ENCODE data around the gene INTS2.
"Not testable (repeated sequence)": the region's sequence is repeated elsewhere in the genome, so short reads cannot be mapped to it uniquely, and the experiment has no call there.

INTS2 gene

DNA sequence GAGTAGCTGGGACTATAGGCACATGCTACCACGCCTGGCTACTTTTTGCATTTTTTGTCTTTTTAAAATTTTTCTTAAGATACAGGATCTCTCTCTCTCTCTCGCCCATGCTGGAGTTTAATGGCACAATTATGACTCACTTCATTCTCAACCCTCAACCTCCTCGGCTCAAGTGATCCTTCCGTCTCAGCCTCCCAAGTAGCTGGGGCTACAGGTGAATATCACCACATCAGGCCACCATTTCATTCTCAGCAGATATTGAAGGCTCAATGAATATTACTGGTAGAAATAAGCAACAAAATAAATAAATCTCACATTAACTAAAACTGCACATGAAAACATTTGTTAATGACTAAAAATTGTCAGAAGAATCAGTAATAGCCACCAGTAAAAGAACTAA lies 106.1 kb downstream of the INTS2 start:
- DNase-seq: no peak

DNA sequence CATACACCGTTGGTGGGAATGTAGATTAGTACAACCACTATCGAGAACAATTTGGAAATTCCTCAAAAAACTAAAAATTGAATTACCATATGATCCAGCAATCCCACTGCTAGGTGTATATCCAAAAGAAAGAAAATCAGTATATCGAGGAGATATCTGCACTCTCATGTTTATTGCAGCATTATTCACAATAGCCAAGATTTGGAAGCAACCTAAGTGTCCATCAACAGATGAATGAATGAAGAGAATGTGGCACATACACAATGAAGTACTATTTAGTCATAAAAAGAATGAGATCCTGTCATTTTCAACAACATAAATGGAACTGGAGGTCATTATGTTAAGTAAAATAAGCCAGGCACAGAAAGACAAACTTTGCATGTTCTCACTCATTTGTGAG lies 108.5 kb downstream of the INTS2 start:
- not testable (repeated sequence) for DNase-seq

DNA sequence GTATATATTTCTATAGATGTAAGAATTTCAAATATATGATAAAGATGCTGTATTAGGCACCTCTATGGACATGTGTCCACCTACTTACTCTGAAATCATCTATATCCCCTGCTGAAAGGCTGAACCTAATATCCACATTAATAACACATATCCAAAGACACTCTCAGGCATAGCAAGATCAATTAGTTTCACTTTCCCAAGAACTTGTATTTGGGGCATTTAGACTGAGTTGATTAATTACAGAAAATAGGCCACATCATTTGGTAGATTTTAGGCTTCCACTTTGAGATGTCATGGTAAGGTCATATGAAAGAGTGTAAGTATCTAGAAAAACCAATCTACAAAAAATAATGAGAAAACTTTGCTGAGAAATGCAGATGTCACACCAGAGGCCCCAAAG lies 109.6 kb downstream of the INTS2 start:
- no peak for DNase-seq

DNA sequence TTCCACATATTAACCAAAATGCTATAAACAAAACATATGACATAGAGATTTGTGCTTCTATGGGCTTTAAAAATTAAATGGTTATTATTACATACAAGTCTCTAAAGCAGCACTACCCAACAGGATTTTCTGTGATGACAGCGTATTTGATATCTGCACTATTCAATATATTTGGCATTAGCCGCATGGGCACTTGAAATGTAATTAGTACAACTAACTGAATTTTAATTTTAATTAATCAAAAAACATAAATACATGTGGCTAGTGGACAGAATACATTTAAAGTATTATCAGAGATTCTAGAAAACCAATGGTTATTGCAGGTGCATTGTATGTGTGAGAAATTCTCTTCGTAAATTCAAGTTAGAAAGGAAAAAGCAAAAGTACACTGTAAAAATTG lies 110.3 kb downstream of the INTS2 start:
- DNase-seq: no peak

DNA sequence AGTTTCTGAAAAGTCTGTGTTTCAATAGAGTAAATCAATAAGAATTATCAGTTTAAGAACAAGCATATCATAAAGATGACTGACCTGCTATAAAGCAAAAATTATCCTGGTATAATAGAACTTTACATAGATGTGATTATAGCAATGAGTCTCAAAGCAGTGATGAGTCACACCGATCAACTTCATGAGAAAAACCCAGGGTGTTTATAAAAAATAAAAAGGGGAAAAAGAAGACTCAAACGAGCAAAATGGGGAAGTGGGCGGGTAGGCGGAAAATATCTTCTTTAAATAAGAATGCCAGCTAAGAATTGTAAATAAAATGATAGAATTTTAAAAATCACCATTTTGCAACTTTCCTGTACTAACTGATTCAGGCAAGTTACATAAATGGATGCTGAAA lies 111.2 kb downstream of the INTS2 start:
- DNase-seq: peak; percentile 84

DNA sequence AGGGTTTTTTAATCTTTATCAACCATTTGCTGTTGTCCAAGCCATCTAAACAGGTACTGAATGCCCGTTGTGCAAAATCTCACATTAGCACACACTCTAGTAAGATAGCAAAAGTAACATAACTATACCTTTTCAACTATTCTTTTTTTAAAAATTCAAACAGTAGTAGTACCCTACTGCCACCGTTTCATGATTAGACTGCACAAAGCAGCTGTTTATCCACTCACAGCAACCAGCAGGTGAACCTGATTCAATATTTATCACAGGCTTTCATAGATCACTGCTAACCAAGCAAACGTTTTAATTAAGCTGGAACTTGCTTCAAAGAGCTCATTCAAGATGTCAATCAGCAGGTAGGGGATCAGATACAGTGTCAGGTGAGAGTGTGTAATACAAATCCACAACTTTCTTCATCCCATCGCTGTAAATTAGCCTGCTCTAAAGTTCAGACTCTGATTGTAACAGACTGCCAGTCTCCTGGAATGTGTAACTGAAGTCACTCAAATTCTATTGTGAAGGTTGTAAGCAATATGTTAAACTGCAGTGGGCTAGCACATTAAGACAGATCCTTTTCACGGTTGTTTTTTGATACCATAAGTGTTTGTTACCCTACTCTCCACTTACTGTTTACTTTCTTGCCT lies 111.8 kb downstream of the INTS2 start:
- no peak for DNase-seq
